H9 (cell line): ENCODE measurements around the gene ELF2. TPM values are rescaled to one million over a fixed set of nuclear protein-coding genes. Genes with fewer than 3 reads are reported as not detected.

Source experiments
- DNase-seq: peaks from one replicate; pipeline ENCODE4 v3.0.0-alpha.2; 2017
- H2AFZ ChIP-seq: one replicate; pipeline ENCODE4 v1.6.1; 2013; ENCODE audit warnings: mild to moderate bottlenecking, low read length, control low read depth, moderate library complexity
- H2AK5ac ChIP-seq: 2 replicates; pipeline ENCODE4 v1.6.1; 2013; ENCODE audit warnings: low read length, control low read depth, mixed read lengths; ENCODE audit not compliant: insufficient read length
- H2BK120ac ChIP-seq: one replicate; pipeline ENCODE4 v1.6.1; 2013; ENCODE audit warnings: low read depth, mild to moderate bottlenecking, low read length, control low read depth, inconsistent platforms; ENCODE audit not compliant: poor library complexity, severe bottlenecking
- H2BK12ac ChIP-seq: 2 replicates; pipeline ENCODE4 v1.6.1; 2013; ENCODE audit warnings: low read length, control low read depth, mixed read lengths, low read depth; ENCODE audit not compliant: insufficient read length
- H2BK15ac ChIP-seq: 2 replicates; pipeline ENCODE4 v1.6.1; 2013; ENCODE audit warnings: low read depth, low read length, control low read depth
- H2BK20ac ChIP-seq: one replicate; pipeline ENCODE4 v1.6.1; 2013; ENCODE audit warnings: low read depth, mild to moderate bottlenecking, low read length, control low read depth, inconsistent platforms; ENCODE audit not compliant: poor library complexity, severe bottlenecking
- H2BK5ac ChIP-seq: 2 replicates; pipeline ENCODE4 v1.6.1; 2013; ENCODE audit warnings: low read length, control low read depth, mixed read lengths; ENCODE audit not compliant: insufficient read length
- H3K14ac ChIP-seq: 2 replicates; pipeline ENCODE4 v1.6.1; 2013; ENCODE audit warnings: low read length, control low read depth; ENCODE audit not compliant: insufficient read depth
- H3K18ac ChIP-seq: 2 replicates; pipeline ENCODE4 v1.6.1; 2013; ENCODE audit warnings: low read depth, mild to moderate bottlenecking, mixed read lengths, low read length, control low read depth; ENCODE audit not compliant: insufficient read length
- H3K23ac ChIP-seq: 2 replicates; pipeline ENCODE4 v1.6.1; 2013; ENCODE audit warnings: low read length, control low read depth, mixed read lengths, low read depth; ENCODE audit not compliant: insufficient read length
- H3K23me2 ChIP-seq: 2 replicates; pipeline ENCODE4 v1.6.1; 2013; ENCODE audit warnings: low read depth, mild to moderate bottlenecking, mixed read lengths, low read length, control low read depth; ENCODE audit not compliant: insufficient read length, poor library complexity, severe bottlenecking
- H3K27ac ChIP-seq: 2 replicates; pipeline ENCODE4 v1.5.1; 2013; ENCODE audit warnings: low read length, control low read depth, mixed read lengths, low read depth; ENCODE audit not compliant: insufficient read length
- H3K27me3 ChIP-seq: 2 replicates; pipeline ENCODE4 v1.6.1; 2013; ENCODE audit warnings: low read length, control low read depth, inconsistent platforms; ENCODE audit not compliant: insufficient read depth
- H3K4ac ChIP-seq: 2 replicates; pipeline ENCODE4 v1.6.1; 2013; ENCODE audit warnings: low read depth, mild to moderate bottlenecking, control low read depth, inconsistent platforms, low read length, moderate library complexity
- H3K4me1 ChIP-seq: 2 replicates; pipeline ENCODE4 v1.6.1; 2013; ENCODE audit warnings: low read length, control low read depth, inconsistent platforms; ENCODE audit not compliant: insufficient read depth
- H3K4me2 ChIP-seq: 2 replicates; pipeline ENCODE4 v1.6.1; 2013; ENCODE audit warnings: low read length, control low read depth, mixed read lengths; ENCODE audit not compliant: insufficient read length, insufficient read depth
- H3K56ac ChIP-seq: 2 replicates; pipeline ENCODE4 v1.6.1; 2013; ENCODE audit warnings: low read depth, mild to moderate bottlenecking, mixed read lengths, low read length, control low read depth; ENCODE audit not compliant: insufficient read length
- H3K79me1 ChIP-seq: 2 replicates; pipeline ENCODE4 v1.6.1; 2013; ENCODE audit warnings: low read depth, mild to moderate bottlenecking, moderate library complexity, low read length, control low read depth, inconsistent platforms; ENCODE audit not compliant: insufficient read depth, poor library complexity, severe bottlenecking
- H3K79me2 ChIP-seq: 2 replicates; pipeline ENCODE4 v1.6.1; 2013; ENCODE audit warnings: low read length, control low read depth, inconsistent platforms; ENCODE audit not compliant: insufficient read depth
- H3K9ac ChIP-seq: 2 replicates; pipeline ENCODE4 v1.6.1; 2013; ENCODE audit warnings: low read length, control low read depth, mixed read lengths; ENCODE audit not compliant: insufficient read length; ENCODE audit errors: extremely low read depth
- H3K9me3 ChIP-seq: one replicate; pipeline ENCODE4 v1.6.1; 2013; ENCODE audit warnings: low read depth, low read length, inconsistent platforms; ENCODE audit not compliant: control insufficient read depth
- H3T11ph ChIP-seq: one replicate; pipeline ENCODE4 v1.6.1; 2013; ENCODE audit warnings: mild to moderate bottlenecking, low read length, control low read depth, inconsistent platforms
- H4K20me1 ChIP-seq: one replicate; pipeline ENCODE4 v1.6.1; 2013; ENCODE audit not compliant: control insufficient read depth, insufficient read length, insufficient read depth
- H4K5ac ChIP-seq: 2 replicates; pipeline ENCODE4 v1.6.1; 2013; ENCODE audit warnings: low read depth, mild to moderate bottlenecking, mixed read lengths, low read length, control low read depth; ENCODE audit not compliant: insufficient read length
- H4K8ac ChIP-seq: replicated peaks from 2 replicates; pipeline ENCODE4 v1.6.1; 2013; ENCODE audit warnings: low read length, control low read depth, mixed read lengths, low read depth; ENCODE audit not compliant: insufficient read length
- H4K91ac ChIP-seq: 2 replicates; pipeline ENCODE4 v1.6.1; 2013; ENCODE audit warnings: low read depth, mild to moderate bottlenecking, moderate library complexity, mixed read lengths, low read length, control low read depth; ENCODE audit not compliant: insufficient read length
- H3K27ac Mint-ChIP-seq, 3 experiments: 2 replicates in 2 of 3; 3 replicates in 1 of 3; pipeline ENCODE4 v1.8.0; 2020 to 2021; ENCODE audit warnings: mixed read lengths in 3 of 3, mild to moderate bottlenecking in 1 of 3, moderate library complexity in 1 of 3
- H3K27me3 Mint-ChIP-seq: 2 replicates; pipeline ENCODE4 v1.8.0; 2021; ENCODE audit warnings: low read depth, mild to moderate bottlenecking, moderate library complexity, mixed read lengths
- H3K36me3 Mint-ChIP-seq, 3 experiments: 2 replicates in 2 of 3; 3 replicates in 1 of 3; pipeline ENCODE4 v1.8.0; 2020 to 2021; ENCODE audit warnings: low read depth in 3 of 3, mixed read lengths in 3 of 3; ENCODE audit not compliant: insufficient read depth in 1 of 3
- H3K4me1 Mint-ChIP-seq, 2 experiments: 2 replicates each; pipeline ENCODE4 v1.8.0; 2020; ENCODE audit warnings: mixed read lengths in 2 of 2
- H3K4me3 Mint-ChIP-seq, 2 experiments: 2 replicates in 1 of 2; 3 replicates in 1 of 2; pipeline ENCODE4 v1.8.0; 2020 to 2021; ENCODE audit warnings: mild to moderate bottlenecking in 2 of 2, mixed read lengths in 2 of 2, moderate library complexity in 1 of 2
- H3K9me3 Mint-ChIP-seq, 2 experiments: 2 replicates in 1 of 2; 3 replicates in 1 of 2; pipeline ENCODE4 v1.8.0; 2020; ENCODE audit warnings: mild to moderate bottlenecking in 2 of 2, mixed read lengths in 2 of 2, moderate library complexity in 1 of 2
- WGBS: extraction: QIAGEN DNeasy Blood & Tissue Kit; methylation state at CpG from one replicate; pipeline ENCODE4 v1.1.7; 2013; ENCODE audit warnings: missing lambda C conversion rate, low lambda C conversion rate, mixed read lengths; ENCODE audit not compliant: insufficient read length; ENCODE audit errors: extremely low coverage; 5-methylcytosine and 5-hydroxymethylcytosine counted together
- total RNA-seq: library from RNA; stranded (reverse); gene quantifications from 2 replicates; pipeline ENCODE4 v1.2.1, GENCODE V29; 2021
- TF ChIP-seq, protein P1 (sequence below): fragments of 200-600 bp; sonication (generic); conservative IDR thresholded peaks from 3 replicates; pipeline ENCODE4 v1.8.0; 2021; ENCODE audit warnings: antibody characterized with exemption, mild to moderate bottlenecking

ELF2 gene
- total RNA-seq, 1 experiment from 2014 or later, result 49.6 TPM

DNA sequence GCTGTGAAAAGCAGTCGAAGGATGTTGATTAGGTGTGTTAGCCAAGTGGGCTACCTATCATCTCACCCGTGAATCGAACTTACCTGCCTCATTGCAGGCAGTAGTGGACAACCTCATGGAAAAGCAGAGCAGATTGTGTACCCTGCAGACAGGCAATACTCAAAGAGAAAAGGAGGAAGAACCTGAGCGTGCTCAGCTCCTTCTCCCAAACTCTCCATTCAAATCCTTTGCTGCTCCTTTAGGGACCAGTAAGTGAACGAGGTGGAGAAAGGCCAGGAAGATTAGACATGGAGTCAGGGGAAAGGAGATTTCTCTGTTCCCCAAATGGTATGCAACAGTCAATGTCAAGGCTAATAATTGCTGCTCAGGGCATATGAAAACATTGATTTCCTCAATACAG is 45.2 kb upstream of the ELF2 start:
- WGBS, result no CpG with 5 or more reads among the region's 5 CpGs
- H2AK5ac ChIP-seq, result no peak overlapping the region
- no peak for DNase-seq
- H3K56ac ChIP-seq, result no peak overlapping the region
- H3K27me3 ChIP-seq, result no peaks in the 10 kb centered on the region
- Mint-ChIP-seq H3K4me3 (no peak overlapping the region), H3K4me1 (no peaks in the 10 kb centered on the region), H3K27ac (no peak overlapping the region), H3K36me3 (no peaks in the 10 kb centered on the region), H3K27me3 (no peaks in the 10 kb centered on the region; the same call in 1 of the 2 replicates), H3K9me3 (no peaks in the 10 kb centered on the region)
- no peaks in the 10 kb centered on the region for H3K23me2 ChIP-seq
- H3K9me3 ChIP-seq, result no peaks in the 10 kb centered on the region
- H3K4me2 ChIP-seq, result no peak overlapping the region
- H3K79me2 ChIP-seq, result no peaks in the 10 kb centered on the region
- H3K23ac ChIP-seq, result no peak overlapping the region
- H4K20me1 ChIP-seq, result no peaks in the 10 kb centered on the region
- no peak overlapping the region for H2AFZ ChIP-seq
- no peak overlapping the region for H3K4ac ChIP-seq
- H3K4me1 ChIP-seq, result no peaks in the 10 kb centered on the region
- H4K91ac ChIP-seq, result no peak overlapping the region
- no peak overlapping the region for H2BK12ac ChIP-seq
- no peak overlapping the region for H2BK20ac ChIP-seq
- no peak overlapping the region for H3T11ph ChIP-seq
- no peak overlapping the region for H4K8ac ChIP-seq
- no peak overlapping the region for H4K5ac ChIP-seq
- no peak overlapping the region for H2BK120ac ChIP-seq
- H2BK15ac ChIP-seq, result no peak overlapping the region
- H3K14ac ChIP-seq, result no peak overlapping the region
- TF ChIP-seq, protein P1, sequence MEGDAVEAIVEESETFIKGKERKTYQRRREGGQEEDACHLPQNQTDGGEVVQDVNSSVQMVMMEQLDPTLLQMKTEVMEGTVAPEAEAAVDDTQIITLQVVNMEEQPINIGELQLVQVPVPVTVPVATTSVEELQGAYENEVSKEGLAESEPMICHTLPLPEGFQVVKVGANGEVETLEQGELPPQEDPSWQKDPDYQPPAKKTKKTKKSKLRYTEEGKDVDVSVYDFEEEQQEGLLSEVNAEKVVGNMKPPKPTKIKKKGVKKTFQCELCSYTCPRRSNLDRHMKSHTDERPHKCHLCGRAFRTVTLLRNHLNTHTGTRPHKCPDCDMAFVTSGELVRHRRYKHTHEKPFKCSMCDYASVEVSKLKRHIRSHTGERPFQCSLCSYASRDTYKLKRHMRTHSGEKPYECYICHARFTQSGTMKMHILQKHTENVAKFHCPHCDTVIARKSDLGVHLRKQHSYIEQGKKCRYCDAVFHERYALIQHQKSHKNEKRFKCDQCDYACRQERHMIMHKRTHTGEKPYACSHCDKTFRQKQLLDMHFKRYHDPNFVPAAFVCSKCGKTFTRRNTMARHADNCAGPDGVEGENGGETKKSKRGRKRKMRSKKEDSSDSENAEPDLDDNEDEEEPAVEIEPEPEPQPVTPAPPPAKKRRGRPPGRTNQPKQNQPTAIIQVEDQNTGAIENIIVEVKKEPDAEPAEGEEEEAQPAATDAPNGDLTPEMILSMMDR, result no peak
- no peaks in the 10 kb centered on the region for H3K79me1 ChIP-seq
- no peak overlapping the region for H3K18ac ChIP-seq
- no peak overlapping the region for H2BK5ac ChIP-seq
- H3K27ac ChIP-seq, result no peak overlapping the region
- no peak overlapping the region for H3K9ac ChIP-seq
